GM21619 (cell line): ENCODE measurements around the gene CCDC183.
A peak's percentile ranks its signal among the peaks of the same experiment; 100 is the strongest.
"Not testable (repeated sequence)": the region's sequence is repeated elsewhere in the genome, so short reads cannot be mapped to it uniquely, and the experiment has no call there.

Experiments used
- ATAC-seq: cut with Tn5 transposase; IDR thresholded peaks from one replicate; pipeline ENCODE4 v1.9.1; 2021; ENCODE audit not compliant: unreplicated experiment

The CCDC183 gene

DNA sequence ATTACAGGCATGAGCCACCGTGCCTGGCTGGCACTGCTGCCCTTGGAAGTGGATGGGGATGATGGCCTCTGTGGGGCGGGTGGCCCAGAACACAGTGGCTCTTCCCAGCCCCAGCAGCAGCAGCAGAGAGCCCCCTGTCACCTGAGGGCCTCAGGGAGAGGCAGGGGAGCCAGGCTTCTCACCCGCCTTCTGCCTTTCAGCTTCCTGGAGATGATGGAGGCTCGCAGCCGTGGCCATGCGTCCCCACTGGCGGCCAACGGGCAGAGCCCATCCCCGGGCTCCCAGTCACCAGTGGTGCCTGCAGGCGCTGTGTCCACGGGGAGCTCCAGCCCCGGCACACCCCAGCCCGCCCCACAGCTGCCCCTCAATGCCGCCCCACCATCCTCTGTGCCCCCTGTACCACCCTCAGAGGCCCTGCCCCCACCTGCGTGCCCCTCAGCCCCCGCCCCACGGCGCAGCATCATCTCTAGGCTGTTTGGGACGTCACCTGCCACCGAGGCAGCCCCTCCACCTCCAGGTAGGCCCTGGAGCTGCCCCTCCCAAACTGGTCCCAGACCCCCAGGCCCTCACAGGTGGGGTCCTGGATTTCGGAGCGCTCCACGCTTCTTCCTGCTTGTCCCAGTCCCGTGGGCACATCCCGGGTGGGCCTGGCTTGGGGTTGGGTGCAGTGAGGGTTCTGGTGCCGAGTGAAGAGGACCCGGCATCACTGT, 41.2 kb downstream of the CCDC183 start:
- no peak for ATAC-seq

DNA sequence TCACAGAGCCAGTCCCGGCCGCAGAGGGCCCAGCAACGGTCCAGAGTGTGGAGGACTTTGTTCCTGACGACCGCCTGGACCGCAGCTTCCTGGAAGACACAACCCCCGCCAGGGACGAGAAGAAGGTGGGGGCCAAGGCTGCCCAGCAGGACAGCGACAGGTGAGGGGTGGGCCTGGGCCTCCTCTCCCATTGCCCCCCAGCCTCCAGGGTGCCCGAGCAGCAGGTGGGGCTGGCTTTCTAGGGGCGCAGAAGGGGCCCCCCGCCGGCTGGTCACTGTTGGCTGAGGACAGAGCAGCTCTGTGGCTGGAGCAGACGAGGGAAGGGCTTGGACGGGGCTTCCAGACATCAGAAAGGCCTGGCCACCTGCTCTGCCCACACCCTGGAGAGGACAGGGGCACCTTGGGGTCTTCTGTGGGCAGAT, 41.7 kb downstream of the CCDC183 start:
- not testable (repeated sequence) for ATAC-seq

DNA sequence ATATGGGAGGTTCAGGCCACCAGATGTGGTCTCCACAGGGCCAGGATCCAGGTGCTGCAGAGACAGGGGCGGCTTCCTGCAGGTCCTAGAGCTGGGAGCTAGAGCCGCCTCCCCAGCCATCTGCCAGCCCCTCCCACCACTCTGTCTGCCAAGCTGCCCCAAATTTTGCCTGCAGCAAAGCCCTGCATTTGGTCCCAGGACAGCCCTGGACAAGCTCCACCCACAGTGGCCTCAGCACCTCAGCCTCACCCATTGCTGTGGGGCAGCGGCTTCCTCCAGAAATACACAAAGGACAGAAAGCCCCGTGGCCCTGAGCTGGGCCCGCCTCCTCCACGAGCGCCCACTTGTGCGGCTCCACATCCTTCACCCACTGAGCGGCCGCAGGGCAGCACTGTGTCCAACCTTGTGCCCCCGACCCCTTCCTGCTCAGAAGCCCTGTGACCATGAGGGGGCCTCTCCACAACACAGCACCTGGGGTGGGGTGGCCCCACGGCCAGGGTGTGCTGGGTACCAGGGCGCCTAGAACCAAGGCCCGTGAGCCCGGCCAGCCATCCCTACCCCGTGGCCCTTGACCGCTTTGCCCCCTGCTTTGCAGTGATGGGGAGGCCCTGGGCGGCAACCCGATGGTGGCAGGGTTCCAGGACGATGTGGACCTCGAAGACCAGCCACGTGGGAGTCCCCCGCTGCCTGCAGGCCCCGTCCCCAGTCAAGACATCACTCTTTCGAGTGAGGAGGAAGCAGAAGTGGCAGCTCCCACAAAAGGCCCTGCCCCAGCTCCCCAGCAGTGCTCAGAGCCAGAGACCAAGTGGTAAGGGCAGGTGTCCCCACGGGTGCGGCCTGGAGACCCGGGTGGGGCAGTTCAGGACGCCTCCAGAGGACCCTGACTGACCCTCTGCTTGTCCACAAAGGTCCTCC, 42.4 kb downstream of the CCDC183 start:
- no peak for ATAC-seq

DNA sequence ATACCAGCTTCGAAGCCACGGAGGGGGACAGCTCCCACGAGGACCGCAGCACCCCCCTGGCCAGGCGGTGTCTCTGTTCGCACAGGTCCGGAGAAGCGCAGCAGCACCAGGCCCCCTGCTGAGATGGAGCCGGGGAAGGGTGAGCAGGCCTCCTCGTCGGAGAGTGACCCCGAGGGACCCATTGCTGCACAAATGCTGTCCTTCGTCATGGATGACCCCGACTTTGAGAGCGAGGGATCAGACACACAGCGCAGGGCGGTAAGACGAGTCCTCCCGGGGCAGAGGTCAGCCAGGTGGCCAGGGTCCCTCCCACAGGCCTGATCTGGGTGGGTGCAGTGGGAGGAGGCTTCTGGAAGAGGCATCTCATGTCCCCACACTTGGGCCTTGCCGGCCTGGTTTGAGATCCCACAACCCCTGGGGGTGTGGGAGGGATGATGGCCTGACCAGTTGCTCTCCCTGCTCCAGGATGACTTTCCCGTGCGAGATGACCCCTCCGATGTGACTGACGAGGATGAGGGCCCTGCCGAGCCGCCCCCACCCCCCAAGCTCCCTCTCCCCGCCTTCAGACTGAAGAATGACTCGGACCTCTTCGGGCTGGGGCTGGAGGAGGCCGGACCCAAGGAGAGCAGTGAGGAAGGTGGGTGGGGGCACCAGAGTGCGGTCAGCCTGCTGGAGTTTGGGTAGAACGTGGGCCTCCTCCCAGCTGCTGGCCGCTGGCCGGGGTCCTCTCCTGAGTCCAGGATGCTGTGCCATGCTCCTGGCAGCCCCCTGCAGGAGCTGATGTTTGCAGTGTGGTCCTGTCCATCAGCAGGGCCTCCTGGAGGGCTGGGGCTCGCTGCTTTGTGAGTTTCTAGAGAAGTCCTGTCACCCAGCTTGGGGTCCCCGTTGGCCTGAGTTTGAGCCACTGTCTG, 43.3 kb downstream of the CCDC183 start:
- ATAC-seq = no peak

DNA sequence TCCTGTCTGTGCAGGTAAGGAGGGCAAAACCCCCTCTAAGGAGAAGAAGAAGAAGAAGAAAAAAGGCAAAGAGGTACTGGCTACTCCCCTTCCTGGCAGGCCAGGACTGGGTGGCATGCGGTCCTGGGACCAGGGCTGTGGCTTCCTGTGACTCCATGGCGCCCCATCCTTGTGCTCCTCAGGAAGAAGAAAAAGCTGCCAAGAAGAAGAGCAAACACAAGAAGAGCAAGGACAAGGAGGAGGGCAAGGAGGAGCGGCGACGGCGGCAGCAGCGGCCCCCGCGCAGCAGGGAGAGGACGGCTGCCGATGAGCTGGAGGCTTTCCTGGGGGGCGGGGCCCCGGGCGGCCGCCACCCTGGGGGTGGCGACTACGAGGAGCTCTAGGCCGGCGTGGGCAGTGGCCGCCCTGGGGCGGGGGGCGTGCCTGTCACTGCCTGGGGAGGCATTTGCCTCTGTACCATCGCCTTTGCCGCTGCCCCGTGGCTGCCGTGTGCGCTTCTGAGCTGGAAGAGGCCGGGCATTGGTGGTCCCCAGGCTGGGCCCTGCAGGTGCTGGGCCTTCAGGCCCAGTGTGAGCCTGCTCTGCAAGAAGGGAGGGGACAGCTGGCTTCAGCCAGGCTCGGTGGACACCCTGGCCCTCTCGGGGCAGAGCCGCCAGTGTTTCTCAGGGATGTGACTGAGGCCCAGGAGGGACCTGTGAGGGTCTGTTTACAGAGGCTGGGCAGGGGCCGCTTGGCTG, 44.2 kb downstream of the CCDC183 start:
- no peak for ATAC-seq

DNA sequence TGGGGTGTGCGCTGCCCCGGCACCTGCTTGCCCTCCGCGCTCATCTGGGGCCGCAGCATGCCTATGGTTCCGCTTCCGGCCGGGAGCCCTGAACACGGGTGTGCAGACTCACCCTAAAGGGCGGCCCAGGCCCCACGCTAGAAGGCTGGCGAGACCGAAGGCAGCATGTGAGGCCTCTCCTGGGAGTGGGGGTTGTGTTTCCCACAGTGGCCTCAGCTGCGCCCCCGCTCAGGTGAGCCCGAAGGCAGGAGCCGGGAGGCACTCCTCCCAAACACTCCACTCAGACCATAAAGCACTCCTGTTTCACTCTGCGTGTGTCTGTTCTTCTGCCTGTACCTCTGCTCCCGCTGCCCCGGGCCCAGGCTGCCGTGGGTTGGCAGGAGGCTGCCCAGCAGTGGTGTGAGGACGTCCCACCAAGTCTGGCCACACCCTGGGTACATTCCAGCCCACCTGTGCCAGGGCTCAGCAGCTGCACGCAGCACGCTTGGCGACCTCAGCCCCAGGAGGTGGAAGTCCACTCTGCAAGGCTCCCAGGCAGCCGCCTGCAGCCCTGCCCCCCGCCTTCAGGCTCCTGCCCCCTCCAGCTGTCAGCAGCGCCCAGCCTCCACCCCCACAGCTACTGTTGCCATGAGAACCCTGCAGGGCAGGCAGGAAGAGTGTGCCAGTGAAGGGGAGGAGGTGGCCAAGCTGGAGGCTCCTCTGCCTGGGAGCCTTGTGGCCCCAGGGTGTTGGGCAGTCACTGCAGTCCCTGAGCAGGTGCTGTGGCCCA, 44.9 kb downstream of the CCDC183 start:
- ATAC-seq = no peak

DNA sequence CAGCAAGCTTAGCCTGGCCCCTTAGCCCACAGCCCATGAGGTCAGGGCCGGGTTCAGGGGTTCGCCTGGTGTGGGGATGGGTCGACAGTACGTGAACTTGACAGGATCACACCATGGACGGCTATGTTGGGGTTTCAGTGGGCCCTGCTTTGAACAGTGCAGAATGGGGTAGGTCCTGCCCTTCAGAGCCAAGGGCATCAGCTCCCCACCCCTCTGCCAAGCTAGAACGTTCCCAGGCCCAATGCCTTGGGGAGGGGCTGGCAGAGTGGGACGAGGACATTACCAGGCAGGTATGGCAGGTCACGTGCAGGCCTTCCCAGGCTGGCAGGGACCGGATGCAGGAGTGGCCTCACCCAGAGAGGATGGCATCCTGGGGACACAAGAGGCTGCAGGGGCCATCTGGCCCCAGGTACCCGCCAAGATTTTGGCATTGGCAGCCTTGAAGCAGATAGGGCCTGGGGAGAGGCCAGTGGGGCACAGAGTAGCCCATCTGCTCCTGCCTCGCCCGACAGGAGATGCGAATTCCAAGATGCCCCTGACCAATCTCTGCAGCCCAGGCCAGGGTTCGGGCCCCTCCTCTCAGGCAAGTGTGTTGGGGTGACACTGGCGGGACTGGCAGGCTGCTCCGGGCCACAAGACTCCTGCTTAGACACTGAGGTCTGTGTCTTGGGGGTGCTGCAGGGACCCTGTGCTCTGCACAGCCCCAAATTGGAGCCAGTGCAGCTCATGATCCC, 45.7 kb downstream of the CCDC183 start:
- ATAC-seq = not testable (repeated sequence)

DNA sequence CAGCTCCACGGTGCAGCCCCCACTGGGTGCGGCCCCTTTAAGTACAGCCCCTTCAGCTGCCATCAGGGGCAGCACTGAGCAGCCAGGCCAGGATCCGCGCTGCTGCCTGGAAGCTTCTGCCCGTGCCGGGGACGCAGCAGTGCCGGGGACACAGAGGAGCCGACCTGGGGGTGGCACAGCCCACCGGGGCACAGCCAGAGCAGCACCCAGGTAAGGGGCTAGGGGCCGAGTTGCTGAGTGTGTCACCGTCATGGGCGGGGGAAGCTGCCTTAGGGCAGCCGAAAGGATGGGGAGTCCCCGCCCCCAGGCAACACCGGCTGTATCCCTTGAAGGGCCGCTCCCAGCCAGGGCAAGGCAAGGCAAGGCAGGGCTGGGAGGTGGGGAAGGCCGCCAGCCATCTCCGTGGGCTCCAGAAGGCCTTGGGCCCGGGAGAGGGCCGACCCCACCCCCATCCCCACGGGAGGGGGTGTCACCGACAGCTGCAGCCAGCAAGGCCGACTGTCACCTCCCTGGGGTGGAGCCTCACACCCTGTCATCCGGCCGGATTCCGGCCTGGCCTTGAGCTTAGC, 46.3 kb downstream of the CCDC183 start, which contains the start of gene AJM1:
AJM1 (plus strand) TSS at position 99 of the 569 bp plus-strand sequence. CDS start 1,937 bp downstream, outside the sequence.
- ATAC-seq = peak; percentile 68

DNA sequence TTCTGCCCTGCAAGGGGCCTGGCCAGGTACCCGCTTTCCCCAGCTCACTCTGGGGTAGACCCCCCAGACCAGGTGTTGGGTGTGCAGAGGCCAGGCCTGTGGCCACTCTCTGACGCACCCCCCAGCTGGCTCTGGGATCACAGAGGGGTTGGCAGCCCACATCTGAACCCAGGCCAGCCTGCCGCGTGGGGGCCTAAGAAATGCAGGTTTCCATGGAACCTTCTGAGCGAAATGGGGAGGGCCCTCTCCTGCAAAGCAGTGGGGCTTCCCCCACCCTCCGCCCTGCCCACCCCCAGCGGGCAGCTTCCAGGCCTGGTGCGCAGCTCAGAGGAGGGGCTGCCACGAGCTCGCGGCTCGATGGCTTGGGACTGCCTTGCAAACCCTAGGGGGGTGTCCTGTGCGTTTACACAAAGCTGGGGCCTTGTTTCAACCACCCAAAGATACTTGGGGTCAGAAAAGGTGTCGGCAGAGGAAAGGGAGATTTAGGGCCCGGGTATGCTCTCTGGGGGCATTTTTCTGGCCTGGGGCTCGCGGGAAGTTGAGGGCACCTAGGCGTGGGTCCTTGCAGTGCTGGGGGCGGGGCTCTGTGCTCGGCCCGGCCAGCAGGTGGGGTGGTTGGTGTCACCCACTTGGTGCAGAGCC, 47.1 kb downstream of the CCDC183 start:
- ATAC-seq = not testable (repeated sequence)

DNA sequence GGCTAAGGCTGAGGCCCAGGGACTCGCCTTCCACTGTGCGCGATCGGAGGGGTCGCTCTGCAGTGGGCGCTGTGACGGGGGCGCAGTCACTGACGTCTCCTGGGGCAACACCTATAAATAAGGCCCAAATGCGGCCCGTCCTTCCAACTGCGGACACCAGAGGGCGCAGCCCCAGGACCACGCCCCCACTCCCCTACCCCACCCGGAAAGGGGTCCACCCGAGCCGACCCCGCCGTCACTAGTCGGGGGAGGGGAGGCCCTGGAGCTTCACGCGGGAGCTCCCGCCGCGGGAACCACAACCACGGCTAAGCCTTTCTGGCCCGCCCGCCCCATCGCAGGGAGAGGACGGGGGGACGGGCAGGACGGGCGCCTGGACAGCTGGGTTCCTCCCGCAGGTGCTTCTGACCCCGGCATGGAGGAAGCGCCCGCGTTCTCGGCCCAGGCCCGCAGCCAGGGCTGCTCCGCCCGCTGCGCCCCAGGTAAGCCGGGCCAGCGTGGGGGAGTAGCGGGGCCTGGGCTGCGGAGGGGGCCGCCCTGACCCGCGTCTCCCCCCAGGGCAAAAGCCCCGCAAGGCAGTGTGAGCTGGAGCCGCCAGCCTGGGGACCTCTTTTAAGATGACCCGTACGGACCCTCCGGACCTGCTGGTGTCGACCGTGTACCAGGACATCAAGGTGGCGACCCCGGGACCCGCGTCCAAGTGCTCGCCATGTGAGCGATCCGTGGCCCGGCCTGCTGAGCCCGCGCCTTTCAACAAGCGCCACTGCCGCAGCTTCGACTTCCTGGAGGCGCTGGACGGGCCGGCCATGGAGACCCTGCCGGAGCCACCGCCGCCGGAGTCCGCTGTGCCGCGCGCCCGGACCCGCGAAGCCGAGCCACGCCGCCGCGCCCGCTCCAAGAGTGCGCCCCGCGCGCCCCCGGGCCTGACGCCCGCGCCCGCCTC, 47.9 kb downstream of the CCDC183 start:
- ATAC-seq = not testable (repeated sequence)

DNA sequence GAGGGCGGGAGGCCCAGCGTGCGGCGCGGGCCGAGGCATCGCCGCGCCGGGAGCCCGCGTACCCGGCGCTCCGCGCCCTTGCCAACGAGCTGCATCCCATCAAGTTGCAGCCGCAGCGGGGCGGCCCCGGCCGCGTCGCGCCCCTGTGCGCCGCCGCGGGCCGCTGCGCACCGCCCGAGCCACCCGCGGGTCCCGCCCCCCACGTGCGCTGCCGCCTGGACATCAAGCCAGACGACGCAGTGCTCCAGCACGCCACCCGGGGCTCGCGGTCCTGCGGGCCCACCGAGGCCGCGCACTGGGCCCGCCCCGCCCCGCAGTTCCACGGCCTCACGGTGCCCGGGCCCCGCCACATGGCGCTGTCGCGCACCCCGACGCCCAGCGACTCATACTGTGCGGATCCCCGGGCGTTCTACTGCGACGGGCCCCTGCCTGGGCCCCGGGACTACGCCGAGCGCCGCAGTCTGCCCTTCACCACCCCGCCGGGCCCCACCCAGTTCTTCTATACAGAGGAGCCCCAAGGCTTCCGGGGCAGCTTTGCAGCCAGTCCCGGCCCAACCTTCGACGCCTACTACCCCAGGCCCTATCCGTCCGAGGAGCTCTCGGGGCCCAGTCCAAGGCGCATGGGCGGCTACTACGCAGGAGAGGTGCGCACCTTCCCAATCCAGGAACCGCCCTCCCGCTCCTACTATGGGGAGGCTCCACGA, 48.8 kb downstream of the CCDC183 start:
- ATAC-seq = no peak

DNA sequence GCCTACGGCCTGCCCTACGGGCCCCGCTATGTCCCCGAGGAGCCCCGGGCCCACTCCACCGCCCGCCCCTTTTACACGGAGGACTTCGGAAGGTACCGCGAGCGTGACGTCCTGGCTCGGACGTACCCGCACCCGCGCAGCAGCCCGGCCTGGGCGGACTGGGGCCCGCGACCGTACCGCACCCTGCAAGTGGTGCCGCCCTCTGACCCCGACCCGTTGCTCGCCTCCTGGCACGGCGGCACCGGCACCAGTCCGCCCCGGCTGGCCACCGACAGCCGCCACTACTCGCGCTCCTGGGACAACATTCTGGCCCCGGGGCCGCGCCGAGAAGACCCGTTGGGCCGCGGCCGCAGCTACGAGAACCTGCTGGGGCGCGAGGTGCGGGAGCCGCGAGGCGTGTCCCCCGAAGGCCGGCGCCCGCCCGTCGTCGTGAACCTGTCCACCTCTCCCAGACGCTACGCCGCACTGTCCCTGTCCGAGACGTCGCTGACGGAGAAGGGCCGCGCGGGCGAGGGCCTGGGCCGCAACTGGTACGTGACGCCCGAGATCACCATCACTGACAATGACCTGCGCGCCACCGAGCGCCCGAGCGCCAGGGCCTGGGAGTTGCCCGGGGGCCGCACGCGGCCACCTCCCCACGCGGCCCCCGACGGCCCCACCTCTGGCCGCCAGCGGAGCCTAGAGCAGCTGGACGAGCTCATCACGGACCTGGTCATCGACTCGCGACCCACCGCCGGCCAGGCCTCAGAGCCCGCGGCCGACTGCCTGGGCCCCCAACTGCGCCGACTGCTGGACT, 49.5 kb downstream of the CCDC183 start:
- ATAC-seq = no peak

DNA sequence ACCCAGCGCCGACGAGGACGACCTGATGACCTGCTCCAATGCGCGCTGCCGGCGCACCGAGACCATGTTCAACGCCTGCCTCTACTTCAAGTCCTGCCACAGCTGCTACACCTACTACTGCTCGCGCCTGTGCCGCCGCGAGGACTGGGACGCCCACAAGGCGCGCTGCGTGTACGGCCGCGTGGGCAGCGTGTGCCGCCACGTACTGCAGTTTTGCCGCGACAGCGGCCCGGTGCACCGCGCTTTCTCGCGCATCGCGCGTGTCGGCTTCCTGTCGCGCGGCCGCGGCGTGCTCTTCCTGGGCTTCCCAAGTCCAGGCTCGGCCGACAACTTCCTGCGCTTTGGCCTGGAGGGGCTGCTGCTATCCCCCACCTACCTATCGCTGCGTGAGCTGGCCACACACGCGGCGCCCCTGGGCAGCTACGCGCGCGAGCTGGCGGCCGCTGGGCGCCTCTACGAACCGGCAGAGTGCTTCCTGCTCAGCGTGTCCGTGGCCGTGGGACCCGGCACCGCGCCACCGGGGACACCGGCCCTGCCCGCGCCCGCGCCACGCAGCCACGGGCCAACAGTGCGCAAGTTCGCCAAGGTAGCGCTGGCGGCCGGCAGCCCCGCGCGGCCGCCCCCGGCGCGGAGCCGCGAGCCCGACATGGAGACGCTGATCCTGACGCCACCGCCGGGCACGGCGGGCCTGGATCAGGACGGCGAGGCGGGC, 50.4 kb downstream of the CCDC183 start:
- no peak for ATAC-seq

DNA sequence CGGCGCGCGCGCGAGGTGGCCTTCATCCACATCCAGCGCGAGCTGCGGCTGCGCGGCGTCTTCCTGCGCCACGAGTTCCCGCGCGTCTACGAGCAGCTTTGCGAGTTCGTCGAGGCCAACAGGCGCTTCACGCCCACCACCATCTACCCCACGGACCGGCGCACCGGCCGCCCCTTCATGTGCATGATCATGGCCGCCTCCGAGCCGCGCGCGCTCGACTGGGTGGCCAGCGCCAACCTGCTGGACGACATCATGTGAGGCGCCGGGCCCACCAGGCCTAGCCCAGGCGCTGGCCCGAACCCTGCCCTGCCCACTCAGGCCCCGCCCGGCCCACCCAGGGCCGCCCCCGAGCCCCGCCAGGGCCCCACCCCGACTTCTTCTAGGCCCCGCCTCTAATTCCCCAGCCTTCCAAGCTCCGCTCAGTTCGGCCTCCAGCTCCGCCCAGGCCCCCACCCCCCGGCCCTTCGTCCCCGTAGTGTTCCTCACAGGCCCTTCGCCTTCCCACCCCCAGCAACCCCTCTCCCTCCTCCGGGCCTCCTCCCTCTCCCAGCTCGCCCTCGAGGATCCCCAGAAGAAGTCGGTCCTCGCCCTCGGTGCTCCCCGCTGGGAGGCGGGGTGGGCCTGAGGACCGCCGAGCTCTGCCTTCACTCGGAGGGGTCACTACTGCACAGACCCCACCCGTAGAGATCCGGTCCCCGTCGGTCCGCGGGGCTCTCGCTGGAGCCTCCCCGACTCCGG, 51.1 kb downstream of the CCDC183 start:
- ATAC-seq = no peak
